SK-N-DZ (cell line): ENCODE data around the gene DSE.

Source experiments
- DNase-seq: peaks from one replicate; pipeline ENCODE4 v3.0.0-alpha.2; 2015; ENCODE audit warnings: low spot score

DSE gene

GRCh38 chr6:116446399-116446798, 75.7 kb downstream of the DSE start:
- no peak for DNase-seq

- DNase-seq: no peak
Measured at GRCh38 chr6:116447052-116447451, 76.3 kb downstream of the DSE start.

GRCh38 chr6:116447496-116448011, 76.8 kb downstream of the DSE start:
- no peak for DNase-seq

- no peak for DNase-seq
Measured at GRCh38 chr6:116449565-116449964, 78.8 kb downstream of the DSE start.

GRCh38 chr6:116450185-116450710, 79.5 kb downstream of the DSE start:
- no peak for DNase-seq

GRCh38 chr6:116450769-116451740, 80.3 kb downstream of the DSE start:
- no peak for DNase-seq

- DNase-seq: no peak
Measured at GRCh38 chr6:116451916-116452315, 81.2 kb downstream of the DSE start.

- DNase-seq: no peak
Measured at GRCh38 chr6:116452531-116452930, 81.8 kb downstream of the DSE start.

GRCh38 chr6:116456106-116456505, 85.4 kb downstream of the DSE start:
- DNase-seq: no peak

- DNase-seq: no peak
Measured at GRCh38 chr6:116456927-116457326, 86.2 kb downstream of the DSE start.

GRCh38 chr6:116458264-116458663, 87.5 kb downstream of the DSE start:
- no peak for DNase-seq

GRCh38 chr6:116459927-116460326, 89.2 kb downstream of the DSE start:
- no peak for DNase-seq

GRCh38 chr6:116461331-116461931, 90.7 kb downstream of the DSE start, which contains the start of gene CALHM6:
CALHM6 (plus strand) TSS chr6:116461375; CDS start chr6:116461930, 555 bp downstream.
- DNase-seq: no peak

- DNase-seq: peak; percentile 60
Measured at GRCh38 chr6:116461932-116462885, 91.5 kb downstream of the DSE start.

GRCh38 chr6:116463301-116463700, 92.6 kb downstream of the DSE start:
- DNase-seq: no peak

- DNase-seq: no peak
Measured at GRCh38 chr6:116465246-116465645, 94.5 kb downstream of the DSE start.

- DNase-seq: no peak
Measured at GRCh38 chr6:116467096-116467495, 96.3 kb downstream of the DSE start.

GRCh38 chr6:116467514-116467913, 96.8 kb downstream of the DSE start:
- DNase-seq: no peak

- no peak for DNase-seq
Measured at GRCh38 chr6:116468293-116468692, 97.5 kb downstream of the DSE start.

- no peak for DNase-seq
Measured at GRCh38 chr6:116471531-116471930, 100.8 kb downstream of the DSE start.

- no peak for DNase-seq
Measured at GRCh38 chr6:116472706-116473105, 102.0 kb downstream of the DSE start.
